Thyroid gland (tissue), 4 donors: ENCODE measurements around the gene ZSWIM6.

Experiments
- CTCF ChIP-seq, 6 experiments: fragments of 200-600 bp in 3 of 6; fragments of 450-650 bp in 3 of 6; sonication (generic) in 3 of 6; IDR thresholded peaks; one replicate each; pipeline ENCODE4 v1.5.1; 2016 to 2019; ENCODE audit warnings: antibody characterized with exemption in 6 of 6, mild to moderate bottlenecking in 2 of 6, inconsistent platforms in 1 of 6, moderate library complexity in 1 of 6
- POLR2A ChIP-seq, 2 donors: fragments of 450-650 bp; IDR thresholded peaks; one replicate each; pipeline ENCODE4 v1.6.1; 2017; ENCODE audit warnings: antibody characterized with exemption in 2 of 2, mild to moderate bottlenecking in 2 of 2, moderate library complexity in 1 of 2

GRCh38 chr5:61289241-61289640 lies 42.8 kb upstream of the ZSWIM6 start:
- no peak for TF ChIP-seq CTCF (IDR thresholded peaks at IDR 0.05)
- no peak for TF ChIP-seq POLR2A (IDR thresholded peaks at IDR 0.05)
